Activated CD4-positive, alpha-beta T cell treated with anti-CD3 and anti-CD28 coated beads, Interleukin-2, amount 50 U/mL, for 1 hour (primary cell): ENCODE data around the gene CPLANE2.
A peak's percentile ranks its signal among the peaks of the same experiment; 100 is the strongest.
"Not testable (repeated sequence)": the region's sequence is repeated elsewhere in the genome, so short reads cannot be mapped to it uniquely, and the experiment has no call there.

Source experiments
- DNase-seq: peaks from one replicate; pipeline ENCODE4 v3.0.0-alpha.2; 2020

Gene CPLANE2

DNA sequence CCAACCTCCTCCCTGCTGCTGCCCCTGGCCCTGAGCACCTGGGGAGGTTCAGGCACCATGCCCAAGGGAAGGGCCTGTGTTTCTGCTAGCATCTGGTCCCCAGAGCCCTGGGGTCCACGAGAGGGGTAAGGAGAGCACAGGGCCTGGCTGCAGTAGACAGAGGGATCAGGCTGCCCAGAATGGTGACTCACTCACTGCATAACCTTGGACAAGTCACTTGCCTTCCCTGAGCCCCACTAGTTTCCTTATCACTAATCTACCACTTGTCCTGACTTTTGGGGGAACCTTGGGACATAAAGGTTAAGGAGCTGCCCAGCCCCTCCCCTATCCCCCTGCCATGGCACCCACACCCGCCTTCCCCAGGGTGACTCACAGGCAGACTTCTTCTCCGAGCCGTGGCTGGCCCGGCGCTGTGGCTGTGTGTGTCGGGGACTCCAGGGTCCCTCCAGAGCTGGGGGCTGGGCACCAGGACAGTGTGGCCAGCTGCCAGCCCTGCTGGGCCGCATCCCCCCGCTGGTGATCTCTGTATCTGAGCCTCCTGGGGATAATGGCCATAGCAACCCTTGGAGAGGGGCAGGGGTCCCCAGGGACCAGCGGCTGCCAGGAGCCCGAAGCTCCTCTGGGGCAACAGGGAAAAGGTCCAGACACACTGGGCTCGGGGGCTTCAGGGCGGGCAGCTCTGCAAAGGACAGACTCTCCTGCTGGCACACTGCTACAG lies 28.6 kb downstream of the CPLANE2 start:
- DNase-seq, result no peak

- DNase-seq, result no peak
Measured at GRCh38 chr1:16207318-16208269, 29.4 kb downstream of the CPLANE2 start.

GRCh38 chr1:16206547-16207317 lies 30.3 kb downstream of the CPLANE2 start:
- peak; percentile 91 for DNase-seq

DNA sequence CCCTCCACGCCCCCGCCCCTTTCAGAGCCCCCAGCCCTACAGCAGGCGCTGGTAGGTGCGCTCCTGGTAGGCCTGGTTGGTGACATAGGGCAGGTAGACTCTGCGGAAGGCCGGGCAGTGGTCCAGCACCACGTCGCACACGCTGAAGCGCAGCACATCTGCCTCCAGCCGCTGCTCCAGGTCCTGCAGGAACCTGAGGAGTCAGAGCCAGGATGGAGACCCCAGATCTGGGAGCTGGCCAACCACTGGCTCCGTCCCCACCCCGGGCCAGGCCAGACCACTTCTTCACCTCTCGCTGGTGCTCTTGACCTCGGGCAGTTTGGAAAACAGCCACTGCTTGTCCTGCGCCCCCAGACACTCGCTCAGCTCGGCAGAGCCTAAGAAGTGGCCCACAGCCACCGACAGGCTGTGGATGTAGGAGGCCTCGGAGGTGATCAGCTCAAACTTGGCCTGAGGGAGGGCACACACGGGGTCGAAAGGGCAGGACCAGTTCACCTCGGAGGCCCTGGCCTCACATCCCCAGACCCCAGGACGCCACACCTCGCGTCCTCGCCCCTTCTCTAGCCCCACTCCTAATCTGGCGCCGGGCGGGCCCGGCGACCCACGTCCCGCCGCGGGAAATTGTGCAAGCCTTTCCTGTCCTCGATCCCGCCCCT lies 31.0 kb downstream of the CPLANE2 start:
- no peak for DNase-seq

DNA sequence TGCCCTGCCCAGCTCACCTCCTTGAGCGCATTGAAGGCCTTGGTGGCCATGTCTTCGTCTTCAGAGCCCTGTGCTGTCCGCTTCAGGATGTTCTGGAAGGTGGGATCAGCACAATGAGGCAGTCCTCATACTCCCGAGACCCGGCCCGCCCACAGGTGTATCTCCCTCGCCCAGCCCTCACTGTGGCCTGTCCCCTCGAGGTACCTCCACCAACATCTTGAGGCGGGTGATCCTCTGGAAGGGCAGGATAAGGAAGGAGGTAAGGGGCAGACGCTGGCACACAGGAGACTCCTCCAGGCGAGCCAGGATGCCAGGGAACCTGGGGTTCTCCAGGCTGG lies 31.7 kb downstream of the CPLANE2 start:
- no peak for DNase-seq

DNA sequence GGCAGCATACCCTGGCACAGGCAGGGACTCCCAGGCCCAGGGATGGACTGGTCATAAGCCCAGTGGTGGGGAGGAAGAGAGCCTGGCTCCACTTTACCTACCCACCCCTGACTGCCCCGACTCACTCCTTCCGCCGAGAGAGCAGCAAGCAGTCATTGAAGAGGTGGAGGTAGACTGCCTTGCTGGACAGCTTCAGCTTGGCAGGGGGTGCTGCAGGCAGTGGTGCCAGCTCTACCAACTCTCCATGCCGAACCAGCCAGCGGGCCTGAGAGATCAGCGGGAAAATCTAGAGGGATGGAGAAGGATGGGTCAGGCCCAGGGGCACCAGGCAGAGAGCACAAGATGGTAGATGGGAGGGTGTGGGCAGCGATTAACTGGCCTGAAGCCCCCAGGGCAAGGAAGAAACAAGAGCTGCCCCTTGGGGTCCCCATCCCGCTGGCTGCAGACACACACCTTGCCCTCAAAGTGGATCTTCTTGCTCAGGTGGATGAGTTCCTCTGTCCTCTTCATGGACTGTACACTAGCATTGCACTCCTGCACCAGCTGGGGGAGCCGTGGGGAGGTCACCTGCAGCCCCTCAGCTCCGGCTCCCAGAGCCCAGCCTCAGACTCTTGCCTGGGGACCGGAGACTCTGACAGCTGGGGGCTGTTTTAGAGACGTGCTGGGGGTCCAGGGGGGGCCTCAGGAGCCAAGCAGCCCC lies 32.2 kb downstream of the CPLANE2 start:
- peak; percentile 30 for DNase-seq

- DNase-seq, result no peak
Measured at GRCh38 chr1:16204216-16204615, 32.8 kb downstream of the CPLANE2 start.

DNA sequence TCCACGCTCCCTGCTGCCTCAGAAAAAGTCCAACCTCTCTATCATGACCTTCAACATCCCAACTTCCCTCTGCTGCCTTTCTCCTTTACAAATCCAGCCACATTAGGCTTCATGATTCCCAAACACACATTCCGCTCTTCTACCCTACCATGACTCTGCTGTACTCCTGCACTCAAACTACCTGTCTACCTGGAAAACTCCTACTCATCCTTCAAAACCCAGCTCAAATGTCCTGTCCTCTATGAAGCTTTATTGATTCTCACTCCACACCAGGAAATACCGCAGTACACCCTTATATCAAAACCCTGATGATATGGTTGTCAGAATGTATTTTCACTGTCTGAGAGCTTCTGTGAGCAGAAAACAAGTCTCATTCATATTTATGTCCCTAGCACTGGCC lies 33.4 kb downstream of the CPLANE2 start:
- DNase-seq, result no peak

DNA sequence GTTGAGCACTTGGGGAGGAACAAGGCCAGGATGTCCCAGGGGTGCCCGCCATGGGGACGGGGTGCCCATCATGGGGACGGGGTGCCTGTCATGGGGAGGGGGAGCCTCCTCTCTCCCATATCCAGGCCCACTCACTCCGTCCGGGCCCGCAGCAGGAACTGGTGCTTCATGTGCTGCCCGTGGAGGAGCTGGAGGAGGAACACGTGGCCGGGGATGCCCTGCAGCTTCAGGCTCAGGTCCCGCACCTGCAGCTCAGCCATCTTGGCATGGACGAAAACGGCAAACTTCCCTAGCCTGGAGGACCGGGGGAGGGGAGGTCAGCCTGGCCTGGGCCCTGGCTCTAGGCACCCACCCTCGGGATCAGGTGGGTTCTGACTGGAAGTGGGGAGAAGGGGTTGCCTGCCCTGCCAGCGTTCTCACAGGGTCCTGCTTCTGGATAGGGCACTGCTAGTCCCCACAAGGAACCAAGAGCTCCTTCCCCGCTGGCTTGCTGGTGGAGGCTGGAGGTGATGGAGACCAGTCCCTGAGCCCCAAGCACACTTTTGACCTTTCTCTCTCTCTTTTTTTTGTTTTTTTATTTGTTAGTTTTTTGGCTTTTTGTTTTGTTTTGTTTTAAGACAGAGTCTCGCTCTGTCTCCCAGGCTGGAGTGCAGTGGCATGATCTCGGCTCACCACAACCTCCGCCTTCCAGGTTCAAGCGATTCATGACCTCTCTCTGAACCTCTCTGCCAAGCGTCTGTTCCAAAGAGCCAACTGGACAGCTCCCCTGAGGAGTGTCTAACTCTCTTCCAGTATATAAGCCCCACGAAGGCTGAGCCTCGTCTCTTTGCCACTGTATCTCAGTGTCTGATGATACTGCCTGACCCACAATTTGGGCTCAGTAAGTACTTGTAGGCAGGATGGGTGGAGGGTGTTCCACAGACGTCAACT lies 34.4 kb downstream of the CPLANE2 start:
- DNase-seq, result no peak

DNA sequence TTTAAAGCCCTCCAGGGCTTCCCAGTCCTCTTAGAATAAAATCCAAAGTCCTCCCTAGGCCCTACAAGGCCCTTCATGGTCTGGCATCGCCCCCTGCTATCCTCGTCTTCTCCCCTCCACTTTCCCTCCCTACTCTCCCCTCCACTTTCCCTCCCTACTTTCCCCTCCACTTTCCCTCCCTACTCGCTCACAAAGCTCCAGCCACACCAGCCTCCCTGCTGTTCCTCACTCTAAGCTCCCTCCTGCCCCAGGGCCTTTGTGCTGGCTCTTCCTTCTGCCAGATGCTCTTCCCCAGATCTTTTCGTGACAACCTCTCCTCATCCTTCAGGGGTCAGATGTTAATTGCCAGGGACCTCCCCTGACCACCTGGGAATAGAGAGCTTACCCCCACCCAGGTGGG lies 37.3 kb downstream of the CPLANE2 start:
- no peak for DNase-seq

GRCh38 chr1:16199157-16199501 lies 37.9 kb downstream of the CPLANE2 start:
- DNase-seq, result no peak

- DNase-seq, result no peak
Measured at GRCh38 chr1:16198444-16199156, 38.4 kb downstream of the CPLANE2 start.

DNA sequence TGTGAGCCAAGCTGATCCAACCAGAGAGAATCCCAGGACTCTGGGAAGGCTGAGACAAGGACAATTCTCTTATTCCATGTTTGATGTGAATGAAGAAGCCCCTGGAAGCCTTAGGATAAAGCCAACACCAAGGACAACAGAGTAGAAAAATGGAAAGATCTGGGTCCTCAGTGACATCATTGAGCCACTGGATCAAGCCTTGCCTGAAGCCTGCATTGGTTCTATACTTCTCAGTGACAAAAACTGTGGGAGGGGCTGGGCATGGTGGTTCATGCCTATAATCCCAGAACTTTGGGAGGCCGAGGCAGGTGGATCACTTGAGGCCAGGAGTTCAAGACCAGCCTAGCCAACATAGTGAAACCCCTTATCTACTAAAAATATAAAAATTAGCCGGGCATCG lies 40.1 kb downstream of the CPLANE2 start:
- DNase-seq, result no peak

GRCh38 chr1:16196139-16196538 lies 40.8 kb downstream of the CPLANE2 start:
- not testable (repeated sequence) for DNase-seq

- DNase-seq, result no peak
Measured at GRCh38 chr1:16195518-16195905, 41.5 kb downstream of the CPLANE2 start.

- DNase-seq, result no peak
Measured at GRCh38 chr1:16191916-16192546, 45.0 kb downstream of the CPLANE2 start.

- DNase-seq, result no peak
Measured at GRCh38 chr1:16191309-16191708, 45.7 kb downstream of the CPLANE2 start.

- no peak for DNase-seq
Measured at GRCh38 chr1:16189921-16190621, 46.9 kb downstream of the CPLANE2 start.

DNA sequence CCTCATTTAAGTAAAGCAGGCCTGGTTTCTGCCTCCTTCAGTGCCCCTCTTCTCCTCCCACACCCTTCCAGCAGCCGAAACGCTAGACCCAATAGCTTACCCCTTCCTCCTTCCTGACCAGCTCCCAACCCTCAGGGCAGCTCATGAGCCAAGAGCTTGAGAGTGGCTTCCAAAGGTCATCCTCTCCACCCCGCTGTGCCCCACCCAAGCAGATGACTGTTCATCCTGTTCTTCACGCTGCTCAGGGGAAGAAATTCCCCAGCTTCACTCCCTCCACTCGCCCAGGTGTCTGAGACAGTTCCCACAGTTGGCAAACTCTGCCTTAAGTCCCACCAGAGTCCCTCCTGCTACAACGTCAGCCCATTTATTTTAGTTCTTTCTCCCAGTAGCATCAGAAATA lies 48.0 kb downstream of the CPLANE2 start:
- DNase-seq, result no peak
